Neural cell (in vitro differentiated cells): ENCODE data around the gene MYO1D. TPM values are rescaled to one million over a fixed set of nuclear protein-coding genes. Genes with fewer than 3 reads are reported as not detected.

Experiments used
- H2AFZ ChIP-seq: fragments of 200-600, 300-800 bp; sonication (generic), shearing (Covaris generic); 2 replicates; pipeline ENCODE4 v1.6.0; 2014; ENCODE audit warnings: low read depth, mild to moderate bottlenecking, antibody characterized with exemption, low read length, moderate library complexity
- H3F3A ChIP-seq: fragments of 200-600 bp; shearing (Covaris generic); 2 replicates; pipeline ENCODE4 v1.6.1; 2016; ENCODE audit warnings: mild to moderate bottlenecking, moderate library complexity, mixed read lengths, antibody characterized with exemption, low read length; ENCODE audit not compliant: insufficient read depth, poor library complexity, severe bottlenecking
- H3K27ac ChIP-seq: fragments of 200-600, 300-800 bp; sonication (generic), shearing (Covaris generic); 2 replicates; pipeline ENCODE4 v1.5.1; 2014; ENCODE audit warnings: mild to moderate bottlenecking, low read length, moderate library complexity
- H3K27me3 ChIP-seq: fragments of 300-800, 200-600 bp; sonication (generic), shearing (Covaris generic); 2 replicates; pipeline ENCODE4 v1.6.0; 2014; ENCODE audit warnings: mild to moderate bottlenecking, low read depth, low read length, moderate library complexity; ENCODE audit not compliant: insufficient read depth
- H3K36me3 ChIP-seq: fragments of 300-800, 200-600 bp; sonication (generic), shearing (Covaris generic); 2 replicates; pipeline ENCODE4 v1.5.1; 2014; ENCODE audit warnings: mild to moderate bottlenecking, antibody characterized with exemption, low read length, moderate library complexity; ENCODE audit not compliant: insufficient read depth
- H3K4me2 ChIP-seq: fragments of 300-800, 200-600 bp; sonication (generic), shearing (Covaris generic); 2 replicates; pipeline ENCODE4 v1.6.0; 2014; ENCODE audit warnings: mild to moderate bottlenecking, low read length
- H3K4me3 ChIP-seq: fragments of 300-800, 200-600 bp; sonication (generic), shearing (Covaris generic); 2 replicates; pipeline ENCODE4 v1.5.1; 2014; ENCODE audit warnings: mild to moderate bottlenecking, low read length, moderate library complexity
- H3K79me2 ChIP-seq: fragments of 200-600 bp; shearing (Covaris generic); replicated peaks from 2 replicates; pipeline ENCODE4 v1.6.0; 2014; ENCODE audit warnings: mild to moderate bottlenecking, low read length, moderate library complexity; ENCODE audit not compliant: insufficient read depth
- H3K9ac ChIP-seq: fragments of 300-800, 200-600 bp; sonication (generic), shearing (Covaris generic); 2 replicates; pipeline ENCODE4 v1.6.1; 2016; ENCODE audit warnings: mild to moderate bottlenecking, low read length, mixed read lengths
- H3K9me2 ChIP-seq: fragments of 200-600 bp; shearing (Covaris generic); 2 replicates; pipeline ENCODE4 v1.6.1; 2016; ENCODE audit warnings: mild to moderate bottlenecking, low read length, mixed read lengths; ENCODE audit not compliant: insufficient read depth
- H3K9me3 ChIP-seq: fragments of 200-600, 300-800 bp; sonication (generic), shearing (Covaris generic); 2 replicates; pipeline ENCODE4 v1.6.1; 2016; ENCODE audit warnings: mild to moderate bottlenecking, mixed run types, low read length, moderate library complexity, mixed read lengths
- H4K20me1 ChIP-seq: fragments of 200-600 bp; shearing (Covaris generic); 2 replicates; pipeline ENCODE4 v1.6.1; 2016; ENCODE audit warnings: mild to moderate bottlenecking, mixed run types; ENCODE audit not compliant: insufficient read depth
- CTCF ChIP-seq: fragments of 450-650 bp; IDR thresholded peaks from 2 replicates; pipeline ENCODE4 v1.5.1; 2014; ENCODE audit warnings: antibody characterized with exemption, mild to moderate bottlenecking, moderate library complexity; ENCODE audit not compliant: poor library complexity, severe bottlenecking
- EP300 ChIP-seq: fragments of 450-650 bp; conservative IDR thresholded peaks from 2 replicates; pipeline ENCODE4 v1.6.1; 2014; ENCODE audit warnings: antibody characterized with exemption, mild to moderate bottlenecking, moderate library complexity; ENCODE audit not compliant: poor library complexity, severe bottlenecking
- EZH2 ChIP-seq: fragments of 200-600, 300-800 bp; shearing (Covaris generic), sonication (generic); IDR thresholded peaks from 2 replicates; pipeline ENCODE4 v1.6.1; 2014; ENCODE audit warnings: antibody characterized with exemption, low read length, borderline replicate concordance, mild to moderate bottlenecking; ENCODE audit not compliant: insufficient read depth, poor library complexity, severe bottlenecking
- MXI1 ChIP-seq: fragments of 450-650 bp; conservative IDR thresholded peaks from 2 replicates; pipeline ENCODE4 v1.6.1; 2014; ENCODE audit warnings: antibody characterized with exemption, mild to moderate bottlenecking; ENCODE audit not compliant: poor library complexity, severe bottlenecking
- POLR2AphosphoS5 ChIP-seq: IDR thresholded peaks from 2 replicates; pipeline ENCODE4 v1.6.1; 2012
- RAD21 ChIP-seq: fragments of 450-650 bp; conservative IDR thresholded peaks from 2 replicates; pipeline ENCODE4 v1.6.1; 2014; ENCODE audit warnings: antibody characterized with exemption, mild to moderate bottlenecking, moderate library complexity
- SMC3 ChIP-seq: fragments of 450-650 bp; conservative IDR thresholded peaks from 2 replicates; pipeline ENCODE4 v1.6.1; 2014; ENCODE audit warnings: antibody characterized with exemption, mild to moderate bottlenecking, moderate library complexity; ENCODE audit not compliant: poor library complexity
- TAF1 ChIP-seq: IDR thresholded peaks from 2 replicates; pipeline ENCODE4 v1.6.1; 2012; ENCODE audit warnings: low read depth
- polyA plus RNA-seq: library from polyadenylated mRNA; depleted of rRNA; stranded (reverse); fragments of >200 nt; gene quantifications from 2 replicates; pipeline ENCODE4 v1.2.3, GENCODE V29; 2014
- TF ChIP-seq, protein P1 (sequence below): IDR thresholded peaks from 2 replicates; pipeline ENCODE4 v1.6.1; 2012; ENCODE audit warnings: borderline replicate concordance

Gene MYO1D
- polyA plus RNA-seq, 1 donor from 2014 or later = 10.7 TPM

GRCh38 chr17:32566303-32566702 is 310.6 kb downstream of the MYO1D start:
- H3K9ac ChIP-seq = no peak overlapping the region
- H3K27ac ChIP-seq = no peak overlapping the region
- H3K79me2 ChIP-seq = no peaks in the 10 kb centered on the region
- H3K27me3 ChIP-seq = no peaks in the 10 kb centered on the region
- H3K9me2 ChIP-seq = no peaks in the 10 kb centered on the region
- H3K9me3 ChIP-seq = no peaks in the 10 kb centered on the region
- no peak overlapping the region for H3K4me3 ChIP-seq
- no peaks in the 10 kb centered on the region for H3K36me3 ChIP-seq
- no peak overlapping the region for H2AFZ ChIP-seq
- no peaks in the 10 kb centered on the region for H4K20me1 ChIP-seq
- TF ChIP-seq TAF1 (no peak), POLR2AphosphoS5 (no peak), EP300 (no peak), CTCF (no peak), MXI1 (no peak), SMC3 (no peak), RAD21 (no peak), EZH2 (no peak)
- TF ChIP-seq, protein P1, sequence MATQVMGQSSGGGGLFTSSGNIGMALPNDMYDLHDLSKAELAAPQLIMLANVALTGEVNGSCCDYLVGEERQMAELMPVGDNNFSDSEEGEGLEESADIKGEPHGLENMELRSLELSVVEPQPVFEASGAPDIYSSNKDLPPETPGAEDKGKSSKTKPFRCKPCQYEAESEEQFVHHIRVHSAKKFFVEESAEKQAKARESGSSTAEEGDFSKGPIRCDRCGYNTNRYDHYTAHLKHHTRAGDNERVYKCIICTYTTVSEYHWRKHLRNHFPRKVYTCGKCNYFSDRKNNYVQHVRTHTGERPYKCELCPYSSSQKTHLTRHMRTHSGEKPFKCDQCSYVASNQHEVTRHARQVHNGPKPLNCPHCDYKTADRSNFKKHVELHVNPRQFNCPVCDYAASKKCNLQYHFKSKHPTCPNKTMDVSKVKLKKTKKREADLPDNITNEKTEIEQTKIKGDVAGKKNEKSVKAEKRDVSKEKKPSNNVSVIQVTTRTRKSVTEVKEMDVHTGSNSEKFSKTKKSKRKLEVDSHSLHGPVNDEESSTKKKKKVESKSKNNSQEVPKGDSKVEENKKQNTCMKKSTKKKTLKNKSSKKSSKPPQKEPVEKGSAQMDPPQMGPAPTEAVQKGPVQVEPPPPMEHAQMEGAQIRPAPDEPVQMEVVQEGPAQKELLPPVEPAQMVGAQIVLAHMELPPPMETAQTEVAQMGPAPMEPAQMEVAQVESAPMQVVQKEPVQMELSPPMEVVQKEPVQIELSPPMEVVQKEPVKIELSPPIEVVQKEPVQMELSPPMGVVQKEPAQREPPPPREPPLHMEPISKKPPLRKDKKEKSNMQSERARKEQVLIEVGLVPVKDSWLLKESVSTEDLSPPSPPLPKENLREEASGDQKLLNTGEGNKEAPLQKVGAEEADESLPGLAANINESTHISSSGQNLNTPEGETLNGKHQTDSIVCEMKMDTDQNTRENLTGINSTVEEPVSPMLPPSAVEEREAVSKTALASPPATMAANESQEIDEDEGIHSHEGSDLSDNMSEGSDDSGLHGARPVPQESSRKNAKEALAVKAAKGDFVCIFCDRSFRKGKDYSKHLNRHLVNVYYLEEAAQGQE = no peak
- no peaks in the 10 kb centered on the region for H3F3A ChIP-seq
- H3K4me2 ChIP-seq = no peak overlapping the region

DNA sequence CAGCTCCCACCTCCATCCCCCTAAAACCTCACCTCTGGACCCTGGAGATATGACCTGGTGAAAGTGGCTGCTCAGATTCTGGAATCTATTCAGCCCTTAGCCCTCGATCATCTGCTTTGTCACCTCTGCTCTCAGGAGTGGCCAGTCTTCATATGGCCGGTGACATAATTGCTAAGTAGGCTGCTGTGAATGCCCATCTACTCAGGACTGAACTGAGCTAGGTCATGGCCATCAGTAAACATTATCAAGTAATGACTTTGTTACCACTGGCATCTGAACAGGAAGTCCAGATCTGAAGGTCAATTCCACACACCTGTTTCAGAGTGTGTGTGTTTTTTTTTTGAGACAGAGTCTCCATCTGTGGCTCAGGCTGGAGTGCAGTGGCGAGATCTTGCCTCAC is 311.5 kb downstream of the MYO1D start:
- Histone ChIP-seq H3K9me3 (no peaks in the 10 kb centered on the region), H3K36me3 (no peaks in the 10 kb centered on the region), H3F3A (no peaks in the 10 kb centered on the region), H3K4me3 (no peak overlapping the region), H3K4me2 (no peak overlapping the region), H3K9ac (no peak overlapping the region), H4K20me1 (no peaks in the 10 kb centered on the region), H2AFZ (no peak overlapping the region), H3K27ac (no peak overlapping the region), H3K79me2 (no peaks in the 10 kb centered on the region), H3K9me2 (no peaks in the 10 kb centered on the region), H3K27me3 (no peaks in the 10 kb centered on the region)
- TF ChIP-seq MXI1 (no peak), EZH2 (no peak), TAF1 (no peak), SMC3 (no peak), EP300 (no peak), CTCF (no peak)
- TF ChIP-seq, protein P1 = no peak
